HG02678 (cell line): Measurements from ENCODE around the gene B3GNT7.
"Not testable (repeated sequence)": the region's sequence is repeated elsewhere in the genome, so short reads cannot be mapped to it uniquely, and the experiment has no call there.

Experiments used
- ATAC-seq: cut with Tn5 transposase; IDR thresholded peaks from one replicate; pipeline ENCODE4 v1.9.1; 2021; ENCODE audit warnings: mild to moderate bottlenecking, moderate library complexity; ENCODE audit not compliant: unreplicated experiment

B3GNT7 gene

DNA sequence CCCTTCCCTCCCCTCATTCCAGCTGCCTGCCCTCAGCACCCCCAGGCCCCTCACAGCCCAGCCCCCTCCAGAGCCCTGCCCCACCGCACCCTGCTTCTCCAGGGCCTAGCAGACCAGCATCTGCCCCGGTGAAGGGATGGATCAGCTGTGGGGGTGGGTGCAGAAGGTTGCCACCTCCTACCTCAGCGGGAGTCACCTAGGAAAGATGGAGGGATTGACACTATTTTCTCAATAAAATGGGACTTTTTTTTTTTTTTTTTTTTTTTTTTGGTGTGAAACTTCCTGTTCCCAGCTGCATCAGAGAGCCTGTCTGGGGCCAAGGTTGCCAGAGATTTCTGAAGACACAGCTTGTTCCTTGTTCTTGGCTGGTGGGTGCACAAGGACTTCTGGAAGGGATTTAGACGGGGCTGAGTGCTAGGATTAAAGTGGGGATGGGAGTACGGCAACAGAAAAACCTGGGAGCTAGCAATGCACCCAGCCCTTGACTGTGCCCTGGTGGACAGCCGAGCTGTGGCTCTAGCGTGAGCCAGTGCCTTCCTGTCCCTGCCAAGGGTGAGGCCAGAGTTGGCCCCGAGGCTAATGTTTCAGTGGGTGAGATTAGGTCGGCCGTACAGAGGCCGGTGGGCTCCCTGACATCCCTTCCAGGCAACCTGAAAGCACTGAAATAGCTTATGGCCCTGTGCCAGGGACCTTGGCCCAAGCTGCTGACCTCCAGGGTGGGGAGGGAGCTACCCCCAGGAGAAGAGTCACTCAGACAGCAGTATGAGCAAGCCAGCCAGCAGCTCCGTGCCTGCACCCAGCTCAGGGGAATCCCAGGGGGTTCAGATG is 4.6 kb downstream of the B3GNT7 start:
- ATAC-seq = no peak

DNA sequence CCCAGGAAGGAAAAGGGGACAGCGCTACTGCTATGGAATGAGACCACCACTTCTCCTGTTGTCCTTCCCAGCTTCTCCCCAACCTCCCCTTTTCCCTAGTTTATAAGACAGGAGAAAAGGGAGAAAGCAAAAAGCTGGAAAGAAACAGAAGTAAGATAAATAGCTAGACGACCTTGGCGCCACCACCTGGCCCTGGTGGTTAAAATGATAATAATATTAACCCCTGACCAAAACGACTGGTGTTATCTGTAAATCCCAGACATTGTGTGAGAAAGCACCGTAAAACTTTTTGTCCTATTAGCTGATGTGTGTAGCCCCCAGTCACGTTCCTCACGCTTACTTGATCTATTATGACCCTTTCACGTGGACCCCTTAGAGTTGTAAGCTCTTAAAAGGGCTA is 5.2 kb downstream of the B3GNT7 start:
- ATAC-seq = not testable (repeated sequence)

DNA sequence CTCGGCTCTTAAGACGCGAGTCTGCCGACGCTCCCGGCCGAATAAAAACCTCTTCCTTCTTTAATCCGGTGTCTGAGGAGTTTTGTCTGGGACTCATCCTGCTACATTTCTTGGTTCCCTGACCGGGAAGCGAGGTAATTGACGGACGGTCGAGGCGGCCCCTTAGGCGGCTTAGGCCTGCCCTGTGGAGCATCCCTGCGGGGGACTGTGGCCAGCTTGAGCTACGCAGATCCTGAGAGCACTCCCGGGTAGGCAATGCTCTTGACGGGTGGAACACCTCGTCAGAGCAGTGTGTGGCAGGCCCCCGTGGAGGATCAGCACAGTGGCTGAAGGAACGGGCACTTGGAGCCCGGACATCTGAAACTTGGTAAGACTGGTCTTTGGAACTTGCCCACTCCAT is 5.6 kb downstream of the B3GNT7 start:
- not testable (repeated sequence) for ATAC-seq

DNA sequence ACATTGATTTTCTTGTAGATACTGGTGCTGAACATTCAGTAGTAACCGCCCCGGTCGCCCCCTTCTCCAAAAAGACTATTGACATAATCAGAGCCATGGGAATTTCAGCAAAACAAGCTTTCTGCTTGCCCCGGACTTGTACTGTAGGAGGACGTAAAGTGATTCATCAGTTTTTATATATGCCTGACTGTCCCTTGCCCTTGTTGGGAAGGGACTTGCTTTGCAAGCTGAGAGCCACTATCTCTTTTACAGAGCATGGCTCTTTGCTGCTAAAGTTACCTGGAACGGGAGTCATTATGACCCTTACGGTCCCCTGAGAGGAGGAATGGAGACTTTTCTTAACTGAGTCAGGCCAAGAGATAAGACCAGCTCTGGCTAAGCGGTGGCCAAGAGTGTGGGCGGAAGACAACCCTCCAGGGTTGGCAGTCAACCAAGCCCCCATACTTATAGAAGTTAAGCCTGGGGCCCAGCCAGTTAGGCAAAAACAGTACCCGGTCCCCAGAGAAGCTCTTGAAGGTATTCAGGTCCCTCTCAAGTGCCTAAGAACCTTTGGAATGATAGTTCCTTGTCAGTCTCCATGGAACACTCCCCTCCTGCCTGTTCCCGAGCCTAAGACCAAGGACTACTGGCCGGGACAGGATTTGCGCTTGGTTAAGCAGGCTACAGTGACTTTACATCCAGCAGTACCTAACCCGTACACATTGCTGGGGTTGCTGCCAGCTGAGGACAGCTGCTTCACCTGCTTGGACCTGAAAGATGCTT is 8.1 kb downstream of the B3GNT7 start:
- ATAC-seq = not testable (repeated sequence)

DNA sequence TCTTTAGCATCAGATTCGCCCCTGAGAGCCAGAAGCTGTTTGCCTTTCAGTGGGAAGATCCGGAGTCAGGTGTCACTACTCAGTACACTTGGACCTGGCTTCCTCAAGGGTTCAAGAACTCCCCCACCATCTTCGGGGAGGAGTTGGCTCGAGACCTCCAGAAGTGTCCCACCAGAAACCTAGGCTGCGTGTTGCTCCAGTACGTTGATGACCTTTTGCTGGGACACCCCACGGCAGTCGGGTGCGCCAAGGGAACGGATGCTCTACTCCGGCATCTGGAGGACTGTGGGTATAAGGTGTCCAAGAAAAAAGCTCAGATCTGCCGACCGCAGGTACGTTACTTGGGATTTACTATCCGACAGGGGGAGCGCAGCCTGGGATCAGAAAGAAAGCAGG is 8.7 kb downstream of the B3GNT7 start:
- ATAC-seq = not testable (repeated sequence)

DNA sequence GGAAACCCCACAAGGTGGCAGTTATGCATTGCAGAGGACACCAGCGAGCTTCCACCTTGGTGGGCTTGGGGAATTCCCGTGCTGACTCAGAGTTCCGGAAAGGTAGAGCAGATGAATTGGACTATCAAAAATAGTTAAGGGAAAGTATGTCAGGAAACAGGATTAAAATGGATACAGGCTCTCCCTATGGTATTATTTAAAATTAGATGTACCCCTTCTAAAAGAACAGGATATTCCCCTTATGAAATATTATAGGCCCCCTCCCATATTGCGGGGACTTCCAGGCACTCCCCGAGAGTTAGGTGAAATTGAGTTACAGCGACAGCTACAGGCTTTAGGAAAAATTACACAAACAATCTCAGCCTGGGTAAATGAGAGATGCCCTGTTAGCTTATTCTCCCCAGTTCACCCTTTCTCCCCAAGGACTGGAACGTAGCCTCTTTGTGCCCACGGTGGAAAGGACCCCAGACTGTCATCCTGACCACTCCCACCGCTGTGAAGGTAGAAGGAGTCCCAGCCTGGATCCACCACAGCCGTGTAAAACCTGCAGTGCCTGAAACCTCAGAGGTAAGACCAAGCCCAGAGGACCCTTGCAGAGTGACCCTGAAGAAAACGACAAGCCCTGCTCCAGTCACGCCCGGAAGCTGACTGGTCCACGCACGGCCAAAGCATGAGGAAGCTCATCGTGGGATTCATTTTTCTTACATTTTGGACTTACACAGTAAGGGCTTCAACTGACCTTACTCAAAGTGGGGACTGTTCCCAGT is 10.3 kb downstream of the B3GNT7 start:
- ATAC-seq = not testable (repeated sequence)

DNA sequence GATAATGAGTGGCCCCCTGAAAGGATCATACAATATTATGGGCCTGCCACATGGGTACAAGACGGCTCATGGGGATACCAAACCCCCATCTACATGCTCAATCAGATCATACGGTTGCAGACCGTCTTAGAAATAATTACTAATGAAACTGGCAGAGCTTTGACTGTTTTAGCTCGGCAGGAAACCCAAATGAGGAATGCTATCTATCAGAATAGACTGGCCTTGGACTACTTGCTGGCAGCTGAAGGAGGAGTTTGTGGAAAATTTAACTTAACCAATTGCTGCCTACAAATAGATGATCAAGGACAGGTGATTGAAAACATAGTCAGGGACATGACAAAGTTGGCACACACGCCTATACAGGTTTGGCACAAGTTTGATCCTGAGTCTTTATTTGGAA is 12.2 kb downstream of the B3GNT7 start:
- not testable (repeated sequence) for ATAC-seq

DNA sequence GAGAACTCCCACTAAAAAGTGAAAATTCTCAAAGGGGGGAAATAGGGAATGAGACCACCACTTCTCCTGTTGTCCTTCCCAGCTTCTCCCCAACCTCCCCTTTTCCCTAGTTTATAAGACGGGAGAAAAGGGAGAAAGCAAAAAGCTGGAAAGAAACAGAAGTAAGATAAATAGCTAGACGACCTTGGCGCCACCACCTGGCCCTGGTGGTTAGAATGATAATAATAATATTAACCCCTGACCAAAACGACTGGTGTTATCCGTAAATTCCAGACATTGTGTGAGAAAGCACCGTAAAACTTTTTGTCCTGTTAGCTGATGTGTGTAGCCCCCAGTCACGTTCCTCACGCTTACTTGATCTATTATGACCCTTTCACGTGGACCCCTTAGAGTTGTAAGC is 12.8 kb downstream of the B3GNT7 start:
- not testable (repeated sequence) for ATAC-seq

DNA sequence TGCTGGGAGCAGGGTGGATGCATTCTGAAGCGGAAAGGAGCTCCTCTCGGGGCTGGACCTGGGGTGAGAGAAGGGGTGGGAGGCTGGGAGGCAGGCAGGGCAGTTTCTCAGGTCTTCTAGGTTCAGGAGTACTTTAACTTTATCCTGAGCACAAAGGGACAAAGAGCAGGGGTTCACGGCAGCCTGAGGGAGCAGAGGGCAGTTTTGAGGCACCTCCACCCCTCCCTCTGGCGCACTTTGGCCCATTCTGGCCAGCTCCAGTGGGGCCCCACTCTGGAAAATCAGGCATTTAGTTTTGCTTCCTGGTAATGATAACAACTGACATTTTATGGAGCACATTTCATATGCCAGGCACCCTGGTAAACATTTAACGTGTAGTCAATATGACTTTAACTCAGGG is 14.3 kb downstream of the B3GNT7 start:
- no peak for ATAC-seq

DNA sequence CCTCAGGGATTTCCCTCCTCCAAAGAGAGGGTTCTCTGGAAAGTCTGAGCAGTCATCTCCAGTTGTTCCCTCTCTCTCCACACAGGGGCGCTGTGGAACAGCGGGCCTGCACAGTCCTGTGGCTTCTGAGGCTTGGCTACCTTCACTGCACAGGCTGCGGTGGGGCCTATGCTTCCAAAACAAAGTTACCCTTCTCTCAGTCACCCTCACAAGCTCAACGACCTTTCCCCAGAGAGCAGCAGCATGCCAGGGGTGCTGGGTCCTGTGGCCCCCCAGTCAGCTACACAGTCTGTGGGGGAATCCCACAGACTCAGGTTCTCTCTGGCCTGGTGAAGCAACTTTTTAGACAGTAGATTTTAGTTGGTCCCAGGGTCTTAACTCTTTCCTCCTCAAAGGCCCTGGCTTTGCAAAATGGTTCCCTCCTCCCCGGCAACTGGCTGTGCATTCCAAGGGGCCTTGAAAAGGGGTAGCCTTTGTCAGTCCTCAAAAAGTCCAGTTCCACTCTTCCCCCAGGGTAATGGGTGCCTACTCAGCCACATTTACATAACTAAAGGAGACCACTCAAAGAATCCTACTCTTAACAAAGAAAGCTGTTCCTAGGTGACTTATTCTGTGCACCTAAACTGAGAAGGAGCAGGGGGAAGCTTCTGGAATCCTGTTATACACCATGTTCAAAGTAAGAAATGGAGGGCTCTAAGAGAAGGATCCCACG is 14.9 kb downstream of the B3GNT7 start:
- ATAC-seq = no peak

DNA sequence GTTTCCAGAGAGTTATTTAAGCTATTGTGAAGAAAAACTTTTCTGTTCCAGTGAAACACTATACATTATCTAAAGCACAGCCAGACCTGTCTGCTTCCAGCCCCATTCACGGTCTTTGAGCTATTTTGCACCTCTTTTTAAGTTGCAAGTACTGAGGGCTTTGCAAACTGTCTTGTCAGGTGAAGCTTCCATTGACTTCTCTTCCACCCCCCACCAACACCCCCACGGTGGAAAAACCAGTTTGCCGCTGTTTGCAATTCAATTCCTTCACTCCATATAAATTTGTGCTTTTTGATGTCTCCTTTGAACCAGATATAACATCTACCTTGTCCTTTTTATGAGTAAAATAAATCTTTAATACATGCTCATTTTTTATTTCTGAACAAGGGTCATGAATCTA is 15.7 kb downstream of the B3GNT7 start:
- no peak for ATAC-seq

DNA sequence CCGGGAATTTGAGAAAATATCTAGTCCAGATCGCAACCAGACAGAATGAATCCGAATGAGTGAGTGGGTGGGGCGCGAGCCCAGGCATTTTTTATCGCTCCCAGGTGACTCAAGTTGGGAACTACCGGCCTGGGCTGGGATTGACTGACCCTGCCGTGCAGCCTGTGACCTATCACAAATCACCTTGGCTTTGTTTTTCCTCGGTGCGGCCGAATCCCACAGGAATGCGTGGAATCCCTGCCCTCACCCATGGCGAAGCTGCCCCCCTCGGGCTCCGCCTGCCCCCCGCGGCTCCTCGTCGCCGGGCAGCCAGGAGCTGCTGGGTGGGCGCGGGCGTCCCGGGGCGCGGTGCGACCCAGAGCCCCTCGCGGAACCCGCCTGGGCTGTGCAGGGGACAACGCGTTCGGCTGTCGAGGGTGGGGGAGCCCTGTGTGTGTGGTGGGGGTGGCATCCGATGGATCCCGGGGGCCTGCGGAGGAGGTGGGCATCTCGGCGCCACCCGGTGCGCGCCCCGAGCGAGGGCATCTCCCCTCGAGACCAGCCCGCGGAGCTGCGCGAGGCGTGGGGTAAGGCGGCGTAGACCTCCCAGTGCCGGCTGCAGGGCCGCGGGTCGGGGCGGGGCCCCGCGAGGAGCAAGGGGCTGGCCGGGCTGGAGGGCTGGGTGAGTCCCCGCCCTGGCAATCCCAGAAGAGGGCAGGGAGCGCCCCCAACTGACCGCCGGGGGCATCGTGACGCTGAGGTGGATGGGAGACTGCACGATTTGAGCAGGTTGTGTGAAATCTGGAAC is 16.5 kb downstream of the B3GNT7 start:
- peak; percentile 99 for ATAC-seq

DNA sequence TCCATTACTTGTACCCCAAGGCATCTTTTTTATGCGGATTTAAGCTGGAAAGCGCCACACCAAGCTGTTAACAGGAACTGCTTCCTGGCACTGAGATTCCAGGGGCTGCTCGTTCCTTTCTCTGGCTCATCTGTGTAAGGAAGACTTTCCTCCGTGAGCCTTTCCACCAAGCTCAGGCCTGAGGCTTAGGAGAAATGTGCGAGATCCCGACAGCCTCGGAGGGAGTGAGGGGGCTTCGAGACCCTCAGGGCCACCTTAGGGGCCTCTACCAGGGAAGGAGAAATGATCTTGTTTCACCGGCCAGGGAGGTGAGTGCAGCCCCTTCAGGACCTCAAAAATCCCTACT is 17.1 kb downstream of the B3GNT7 start:
- ATAC-seq = peak; percentile 7

DNA sequence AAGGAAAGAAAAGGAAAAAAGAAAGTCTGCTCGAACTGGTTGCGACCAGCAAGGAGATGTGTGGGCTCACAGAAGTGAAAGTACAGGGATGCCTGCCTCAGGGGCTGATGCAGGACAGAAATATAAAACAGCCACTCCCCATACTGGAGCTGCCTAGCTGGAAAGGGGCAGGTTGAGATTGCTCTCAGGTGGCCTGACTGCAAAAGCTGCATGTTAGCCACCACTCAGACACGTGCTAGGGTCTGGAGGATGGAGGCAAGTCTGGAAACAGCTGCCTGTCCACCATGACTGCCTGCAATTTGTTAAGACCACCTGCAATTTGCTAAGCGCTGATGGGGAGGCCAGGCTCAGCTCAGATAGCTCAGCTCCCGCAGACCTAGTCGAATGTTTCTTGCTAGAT is 17.9 kb downstream of the B3GNT7 start:
- no peak for ATAC-seq

DNA sequence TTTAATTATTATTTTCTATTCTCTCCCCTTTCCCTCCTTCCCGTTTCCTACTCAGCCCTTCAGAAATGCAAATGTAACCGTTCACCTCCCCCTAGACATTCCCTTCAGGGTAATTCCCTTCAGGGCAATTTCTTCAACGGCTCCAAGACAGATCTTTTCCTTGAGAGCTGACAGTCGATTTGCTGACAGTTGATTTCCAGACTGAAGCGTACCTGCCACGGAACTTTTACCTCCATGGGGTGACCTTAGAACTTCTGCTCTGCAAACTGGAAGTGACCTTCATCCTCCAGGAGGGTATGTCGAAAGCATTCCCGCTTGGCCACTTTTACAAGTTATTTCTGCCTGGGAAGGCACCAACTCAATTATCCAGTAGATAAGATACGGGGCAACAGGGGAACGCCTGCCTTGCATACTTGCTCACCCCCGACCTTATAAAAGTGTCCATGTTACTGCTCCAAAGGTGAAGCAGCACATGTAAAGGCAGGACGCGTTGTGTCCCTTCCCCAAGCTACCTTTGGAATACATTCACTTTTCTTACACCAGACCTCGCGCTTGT is 18.5 kb downstream of the B3GNT7 start:
- no peak for ATAC-seq

DNA sequence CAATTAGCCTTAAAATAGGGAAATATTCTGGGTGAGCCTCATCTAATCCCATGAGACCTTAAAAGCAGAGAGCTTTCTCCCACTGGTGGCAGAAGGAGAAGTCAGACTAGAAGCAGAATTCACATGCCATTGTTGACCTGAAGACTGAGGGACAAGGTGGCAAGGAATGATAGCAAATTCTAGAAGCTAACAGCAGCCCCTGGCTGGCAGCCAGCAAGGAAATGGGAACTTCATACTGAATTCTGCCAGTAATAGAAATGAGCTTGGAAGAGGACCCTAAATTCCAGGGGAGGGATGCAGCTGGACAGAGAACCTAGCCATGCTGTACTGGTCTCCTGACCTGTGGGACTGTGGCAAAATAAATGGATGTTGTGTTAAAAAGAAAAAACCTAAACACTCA is 19.5 kb downstream of the B3GNT7 start:
- no peak for ATAC-seq

DNA sequence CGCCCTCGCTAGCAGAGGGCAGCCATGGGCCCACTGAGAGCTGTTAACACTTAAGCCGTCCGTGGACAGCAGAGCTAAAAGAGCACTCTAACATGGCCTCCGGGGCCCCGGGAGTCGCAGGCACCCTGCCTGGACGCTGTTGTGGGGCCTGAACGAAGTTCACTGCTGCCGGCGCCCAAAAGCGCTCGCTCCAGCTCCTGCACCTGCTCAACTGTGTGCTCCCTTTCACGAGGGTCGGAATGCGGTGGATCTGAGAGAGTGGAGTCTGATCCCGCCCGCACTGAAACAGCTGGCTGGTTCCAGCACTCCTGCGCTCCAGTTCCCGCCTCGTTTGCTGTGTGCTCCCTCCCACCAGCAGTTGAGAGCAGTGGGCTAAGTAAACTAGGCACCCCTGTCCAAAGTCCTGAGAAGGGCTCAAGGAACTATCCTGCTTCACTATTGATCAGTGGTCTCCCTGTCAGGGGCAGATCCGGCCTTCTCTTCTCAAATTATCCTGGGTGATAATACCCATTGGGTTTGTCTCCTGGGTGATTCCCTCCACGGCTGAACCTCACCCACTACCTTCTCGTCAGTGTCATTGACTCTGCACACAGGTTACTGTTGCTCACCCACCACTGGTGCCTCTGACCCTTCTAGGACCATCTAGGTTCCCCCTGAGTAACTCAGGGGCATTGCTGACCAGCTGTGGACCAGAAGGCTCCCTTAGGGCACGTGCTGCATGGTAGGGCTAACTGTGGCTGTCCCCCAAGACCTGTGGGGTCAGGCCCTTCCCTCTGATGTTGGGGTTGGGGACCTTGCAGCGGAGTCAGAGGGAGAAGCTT is 23.5 kb downstream of the B3GNT7 start:
- ATAC-seq = no peak

DNA sequence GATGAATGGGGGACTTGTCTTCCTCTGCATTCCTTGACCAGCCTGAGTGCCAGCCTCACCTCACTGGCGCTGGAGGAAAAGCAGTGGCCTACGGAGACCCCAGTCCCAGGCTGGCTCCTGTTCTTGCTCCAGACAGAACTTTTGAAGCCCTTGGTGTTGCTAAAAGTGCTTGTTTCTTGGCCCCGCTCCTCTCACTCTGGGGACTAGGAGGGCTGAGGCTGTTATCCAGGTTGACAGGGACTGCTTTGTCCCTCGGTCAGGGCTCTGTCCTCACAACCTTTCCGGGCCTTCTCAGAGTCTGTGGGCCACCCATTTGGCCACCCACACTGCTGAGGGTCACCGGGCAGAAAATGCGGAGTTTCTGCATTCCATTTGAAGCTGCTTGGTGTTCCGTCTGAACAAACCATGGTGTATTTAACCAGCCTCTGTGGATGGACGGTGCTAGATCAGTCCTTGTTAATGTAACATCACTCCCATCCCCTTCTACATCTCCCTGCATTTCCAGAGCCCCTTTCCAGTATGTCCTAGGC is 25.6 kb downstream of the B3GNT7 start:
- ATAC-seq = no peak

DNA sequence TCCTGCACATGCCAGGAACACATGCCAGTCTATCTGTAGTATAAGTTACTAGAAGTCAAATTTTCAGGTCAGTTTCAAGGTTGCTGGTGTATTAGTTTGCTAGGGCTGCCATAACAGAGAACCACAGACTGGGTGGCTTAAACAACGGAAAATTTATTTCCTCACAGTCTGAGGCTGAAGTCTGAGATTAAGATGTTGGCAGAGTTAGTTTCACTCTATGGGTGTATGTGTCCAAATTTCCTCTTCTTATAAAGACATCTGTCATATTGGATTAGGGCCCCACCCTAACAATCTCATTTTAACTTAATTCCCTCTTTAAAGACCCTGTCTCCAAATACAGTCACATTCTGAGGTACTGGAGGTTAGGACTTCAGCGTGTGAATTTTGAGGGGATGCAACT is 26.5 kb downstream of the B3GNT7 start:
- no peak for ATAC-seq
